ENCODE results near the gene GCHFR.

The GCHFR gene

DNA sequence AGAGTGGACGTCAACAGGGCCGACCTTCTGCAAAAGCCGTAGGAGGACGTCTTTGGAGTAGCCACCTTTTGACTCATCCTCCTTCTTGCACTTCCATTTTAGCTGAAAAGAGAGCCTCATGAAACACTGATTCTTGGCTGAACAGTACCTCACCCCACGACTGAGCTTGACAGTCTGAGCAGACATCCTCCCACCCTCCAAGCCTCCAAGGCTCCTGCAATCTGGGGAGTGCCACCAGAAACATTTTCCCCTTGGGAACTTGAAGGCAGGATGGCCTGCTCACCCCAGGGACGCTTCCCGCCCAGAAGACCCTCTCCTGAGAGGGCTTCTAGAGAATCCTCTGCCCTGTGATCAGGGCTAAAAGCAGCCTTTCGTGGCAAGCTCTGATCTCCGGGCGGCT is 11.1 kb downstream of the GCHFR start:
- FAIRE-seq = no peak

DNA sequence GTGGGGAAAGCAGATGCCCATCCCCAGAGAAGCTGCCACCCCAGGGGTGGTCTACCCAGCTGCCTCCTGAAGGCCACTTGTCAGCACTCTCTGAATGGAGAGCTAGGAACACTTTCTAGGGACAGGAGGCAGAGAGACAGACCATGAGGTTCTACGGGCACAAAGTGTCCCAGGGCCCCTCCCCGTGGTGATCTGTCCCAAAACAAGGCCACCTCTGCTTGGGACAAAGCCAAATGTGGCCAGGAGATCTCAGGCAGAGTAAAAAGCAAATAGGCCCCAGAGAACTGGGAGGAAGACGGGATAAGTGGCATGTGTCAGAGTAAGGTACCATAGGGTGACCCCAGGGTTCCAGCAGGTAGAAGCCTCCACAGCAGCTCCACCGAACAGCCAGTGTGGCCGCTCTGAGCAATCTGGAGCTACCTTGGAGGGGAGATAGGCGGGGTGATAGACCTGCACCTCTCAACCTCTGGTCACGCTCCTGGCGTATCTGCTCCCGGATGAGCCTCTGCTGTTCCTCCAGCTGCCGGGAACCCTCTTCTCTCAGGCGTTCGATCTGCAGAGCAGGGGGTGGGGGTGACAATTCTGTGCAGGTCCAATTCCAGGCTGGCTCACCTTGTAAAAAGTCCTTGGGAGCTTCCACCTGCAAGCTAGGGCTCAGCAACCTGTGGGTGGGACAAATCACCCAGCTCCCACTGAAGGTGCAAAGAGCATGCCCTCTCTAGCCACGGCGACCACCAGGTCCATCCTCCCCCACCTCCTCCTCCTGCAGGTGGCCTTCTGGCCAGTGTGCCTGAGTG is 12.1 kb downstream of the GCHFR start:
- FAIRE-seq = no peak
- no peak for DNase-seq (ENCODE audit: insufficient read length, low spot score)

More for the DNA sequence above, 11.1 kb downstream of the GCHFR start:
- DNase-seq (ENCODE audit: insufficient read length, low spot score) = no peak

DNA sequence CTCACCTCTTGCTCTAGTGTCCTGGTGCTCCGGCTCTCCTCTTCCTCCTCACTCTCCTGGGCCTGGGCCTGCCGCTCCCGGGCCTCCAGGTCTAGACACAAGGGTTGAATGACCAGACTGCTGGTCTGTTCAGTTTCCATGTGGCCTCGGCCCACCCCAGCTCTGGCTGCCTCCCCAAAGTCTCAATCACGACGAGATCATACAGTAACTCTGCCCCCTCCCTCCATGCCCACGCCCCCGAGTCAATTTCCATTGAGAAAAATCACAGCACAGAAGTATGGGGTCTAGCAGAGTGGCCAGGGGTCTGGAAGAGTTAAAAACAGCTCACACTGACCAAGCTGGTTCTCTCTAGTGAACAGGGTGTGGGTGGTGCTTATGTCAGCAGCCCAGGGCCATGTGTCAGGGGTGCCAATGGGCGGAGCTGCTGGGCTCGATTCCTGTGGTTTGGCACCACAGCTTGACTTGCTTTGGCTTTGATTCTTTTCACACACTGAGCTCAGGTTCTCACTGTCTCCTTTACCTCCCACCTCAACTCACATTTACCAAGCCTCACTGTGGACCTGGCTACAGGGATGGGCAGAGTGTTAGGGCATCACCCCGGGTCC is 12.8 kb downstream of the GCHFR start:
- no peak for FAIRE-seq
- DNase-seq (ENCODE audit: insufficient read length, low spot score) = no peak

DNA sequence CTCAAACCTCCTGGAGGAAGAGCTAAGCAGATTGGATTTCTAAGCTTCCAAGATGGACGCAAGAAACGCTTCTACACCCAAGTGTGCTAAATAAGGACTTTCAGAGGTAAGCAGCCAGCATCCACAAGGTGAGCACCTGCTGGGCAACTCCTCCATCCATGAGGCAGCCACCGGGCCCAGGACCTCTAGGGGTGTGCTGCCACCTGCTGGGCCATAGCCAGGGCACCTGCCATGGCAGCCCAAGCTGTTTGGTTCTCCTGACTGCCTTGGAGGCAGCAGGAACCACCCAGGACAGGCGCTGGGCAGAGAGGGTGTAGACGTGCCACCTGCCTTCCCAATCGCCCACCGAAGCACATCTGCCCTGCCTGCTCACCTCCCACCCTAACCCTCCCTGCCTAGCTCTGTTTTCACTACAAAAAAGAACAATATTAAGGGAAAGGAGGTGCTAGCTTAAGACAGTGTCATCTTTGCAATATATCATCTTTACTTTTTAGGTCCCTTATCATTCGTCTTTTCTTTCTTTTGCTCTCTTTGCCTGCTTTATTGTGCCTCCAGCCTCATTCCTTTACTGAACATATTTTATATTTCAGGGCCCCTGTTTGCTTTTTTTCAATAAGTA is 18.9 kb downstream of the GCHFR start:
- no peak for FAIRE-seq
- no peak for DNase-seq (ENCODE audit: insufficient read length, low spot score)

DNA sequence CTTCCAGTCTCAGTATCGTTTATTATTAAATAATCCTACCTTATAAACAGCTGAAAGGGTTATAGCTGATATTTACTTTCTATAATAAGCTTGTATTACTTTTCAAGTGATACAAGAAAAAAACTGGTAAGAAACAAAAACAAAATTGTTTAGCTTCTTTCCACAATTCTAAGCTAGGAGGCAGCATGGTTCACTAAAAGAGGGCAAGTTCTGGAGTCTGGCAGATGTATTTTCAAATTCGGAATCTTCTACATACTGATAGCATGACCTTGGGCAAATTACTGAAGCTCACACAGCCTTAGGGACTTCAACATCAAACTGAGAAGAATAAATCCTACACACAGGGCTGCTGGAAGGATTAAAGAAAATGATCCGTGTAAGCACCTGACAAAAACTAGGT is 21.3 kb downstream of the GCHFR start:
- no peak for FAIRE-seq

DNA sequence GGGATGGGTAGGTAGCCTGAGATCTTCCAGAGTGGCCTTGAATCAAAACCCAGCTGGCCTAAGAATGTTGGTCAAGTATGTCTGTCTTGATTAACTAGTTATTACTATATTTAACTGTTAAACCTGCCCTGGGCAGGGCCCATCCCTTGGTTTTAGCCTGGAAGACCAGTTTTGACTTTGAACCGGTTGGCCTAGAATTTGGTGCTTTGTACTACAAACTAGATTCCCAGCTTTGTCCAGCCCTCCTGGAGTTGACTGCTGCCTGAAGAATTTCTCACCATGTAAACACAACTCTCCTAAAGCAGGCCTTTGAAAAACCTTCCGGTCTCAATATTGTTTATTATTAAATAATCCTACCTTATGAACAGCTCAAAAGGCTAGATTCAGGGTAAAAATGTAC is 21.9 kb downstream of the GCHFR start:
- no peak for DNase-seq (ENCODE audit: insufficient read length, low spot score)
- no peak for FAIRE-seq

More for the DNA sequence above, 21.3 kb downstream of the GCHFR start:
- DNase-seq (ENCODE audit: insufficient read length, low spot score) = no peak

DNA sequence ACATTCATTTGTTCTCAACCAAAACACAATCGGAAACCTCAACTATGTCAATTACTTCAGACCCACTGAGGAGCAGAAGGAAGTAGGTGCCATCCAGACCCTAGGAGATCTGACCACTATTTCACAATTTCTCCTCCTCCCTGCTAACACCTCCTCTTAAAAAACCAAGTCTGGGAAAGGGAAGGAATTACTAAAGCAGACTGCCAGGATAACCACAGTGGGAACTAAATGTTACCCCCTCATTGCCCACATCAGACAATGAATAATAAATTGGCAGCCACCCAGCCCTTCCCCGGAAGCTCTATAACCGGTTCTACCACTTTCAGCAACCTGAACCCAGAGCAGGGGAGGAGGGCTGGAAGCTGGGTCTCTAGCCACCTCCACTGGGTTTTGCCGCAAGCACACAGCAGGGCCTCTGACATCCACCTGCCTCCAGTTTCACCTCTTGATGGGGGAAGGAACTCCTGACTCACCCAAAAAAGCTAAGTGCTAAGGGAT is 23.5 kb downstream of the GCHFR start:
- no peak for DNase-seq (ENCODE audit: insufficient read length, low spot score)
- FAIRE-seq = no peak

DNA sequence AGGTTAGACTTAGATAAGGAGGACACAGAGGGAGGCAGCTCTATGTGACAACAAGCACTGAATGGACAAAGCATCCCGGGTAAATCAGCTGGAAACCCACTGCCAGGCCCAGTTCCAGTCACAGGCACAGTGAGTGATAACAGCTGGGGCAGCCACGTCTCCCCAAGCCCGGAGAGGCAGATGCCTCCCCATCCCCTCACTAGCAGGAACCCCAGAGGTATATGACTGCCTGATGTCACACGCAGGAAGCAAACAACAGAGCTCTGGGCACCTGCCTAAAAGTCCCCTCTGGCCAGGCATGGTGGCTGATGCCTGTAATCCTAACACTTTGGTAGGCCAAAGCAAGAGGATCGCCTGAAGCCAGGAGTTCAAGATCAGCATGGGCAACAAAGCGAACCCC is 24.1 kb downstream of the GCHFR start:
- DNase-seq (ENCODE audit: insufficient read length, low spot score) (no peak), FAIRE-seq (no peak)

DNA sequence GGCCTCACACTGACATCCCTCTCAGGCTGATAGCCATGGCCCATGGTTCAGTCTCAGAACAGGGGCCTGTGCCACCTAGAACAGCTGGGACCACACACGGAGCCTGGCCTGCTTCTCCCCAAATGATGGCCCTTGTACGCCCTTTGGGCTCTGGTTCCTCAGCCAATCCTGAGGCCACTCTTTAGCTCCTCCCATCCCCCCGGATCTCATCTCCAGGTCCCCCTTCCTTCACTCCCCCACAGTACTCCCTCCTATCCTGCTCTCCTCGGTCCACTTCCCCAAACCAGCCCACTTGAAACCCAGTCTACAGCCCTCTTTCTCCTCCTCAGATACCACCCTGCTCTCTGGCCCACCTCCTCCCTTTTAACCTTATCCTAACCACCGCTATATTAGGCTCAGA is 25.3 kb downstream of the GCHFR start:
- FAIRE-seq = no peak
- DNase-seq (ENCODE audit: insufficient read length, low spot score) = no peak

DNA sequence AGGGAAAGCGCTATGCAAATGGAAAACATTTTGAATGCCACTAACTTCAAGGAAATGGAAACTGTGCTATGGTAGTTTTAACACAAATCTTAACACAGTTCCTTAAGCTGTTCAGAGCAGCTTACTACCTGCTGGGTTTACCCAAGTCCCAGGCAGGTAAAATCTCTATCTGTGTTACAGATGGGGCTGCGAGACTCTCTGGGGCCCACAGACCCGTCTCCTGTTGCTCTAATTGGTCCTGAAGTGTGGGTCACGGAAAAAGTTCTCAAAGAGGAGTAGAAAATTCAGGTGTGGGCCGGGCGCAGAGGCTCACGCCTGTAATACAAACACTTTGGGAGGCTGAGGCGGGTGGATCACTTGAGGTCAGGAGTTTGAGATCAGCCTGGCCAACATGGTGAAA is 26.1 kb downstream of the GCHFR start:
- FAIRE-seq = no peak
- no peak for DNase-seq (ENCODE audit: insufficient read length, low spot score)

DNA sequence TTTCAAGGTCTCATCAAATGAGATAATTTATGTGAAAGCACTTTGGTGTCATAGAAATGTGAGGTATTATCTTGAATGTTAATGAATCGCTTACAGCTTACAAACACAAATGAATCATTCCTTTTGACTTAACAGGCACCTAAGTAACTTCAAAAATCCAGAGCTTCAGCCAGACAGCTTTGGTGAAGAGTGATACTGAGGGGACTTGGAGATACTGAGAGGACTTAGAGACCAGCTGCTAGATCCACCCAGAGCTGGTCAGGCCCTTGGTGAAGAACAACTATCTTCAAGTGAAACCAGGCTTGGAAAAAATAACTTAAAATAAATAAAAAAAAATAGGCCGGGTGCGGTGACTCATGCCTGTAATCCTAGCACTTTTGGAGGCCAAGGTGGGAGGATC is 26.9 kb downstream of the GCHFR start:
- no peak for DNase-seq (ENCODE audit: insufficient read length, low spot score)
- FAIRE-seq = no peak

DNA sequence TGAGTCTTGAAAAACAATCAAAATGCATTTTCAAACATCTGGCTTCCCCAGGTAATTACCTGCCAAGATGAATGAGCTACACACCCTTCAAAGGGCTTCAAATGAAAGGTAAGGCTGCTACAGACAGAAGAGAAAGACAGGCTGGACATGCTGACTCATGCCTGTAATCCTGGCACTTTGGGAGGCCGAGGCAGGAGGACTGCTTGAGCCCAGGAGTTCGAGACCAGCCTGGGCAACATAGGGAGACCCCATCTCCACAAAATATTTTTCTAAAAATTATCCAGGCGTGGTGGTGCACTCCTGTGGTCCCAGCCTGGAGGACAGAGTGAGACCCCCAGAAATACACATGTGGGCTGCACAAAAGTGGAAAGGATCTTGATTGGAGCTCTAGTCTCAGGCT is 28.5 kb downstream of the GCHFR start:
- DNase-seq (ENCODE audit: insufficient read length, low spot score) (no peak), FAIRE-seq (no peak)

DNA sequence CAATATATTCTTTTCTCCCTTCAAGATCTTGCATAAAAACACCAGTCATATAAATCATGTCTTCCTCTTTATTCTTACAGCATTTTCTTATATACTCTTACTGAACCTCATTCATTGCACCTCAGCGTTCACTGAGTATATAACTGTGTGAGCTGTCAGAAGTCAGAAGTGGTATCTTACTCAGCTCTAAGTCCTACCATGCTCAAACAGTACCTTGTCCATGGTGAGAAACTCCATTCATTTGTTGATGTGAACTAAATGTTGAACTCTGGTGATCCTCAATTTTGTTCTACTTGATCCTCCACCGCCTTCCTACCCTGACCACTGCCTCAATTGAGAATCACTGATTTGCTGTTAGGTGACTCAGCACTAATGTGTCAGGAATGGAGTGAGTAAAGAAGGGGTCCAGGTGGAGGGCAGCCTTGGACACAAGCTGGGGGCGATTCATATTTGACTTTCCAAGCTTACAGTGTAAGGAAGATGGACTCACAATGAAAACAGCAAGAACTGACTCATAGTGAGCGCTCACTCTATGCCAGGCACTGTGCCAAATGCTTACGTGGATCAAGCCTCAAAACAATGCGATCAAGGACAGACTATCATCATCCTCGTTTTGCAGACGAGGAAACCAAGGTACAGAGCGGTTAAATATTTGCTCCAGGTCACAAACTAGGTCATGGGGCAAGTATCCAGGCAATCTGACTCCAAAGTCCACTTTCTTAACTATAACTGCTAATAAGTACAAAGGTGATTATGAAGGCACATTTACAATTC is 29.5 kb downstream of the GCHFR start:
- FAIRE-seq = no peak
- no peak for DNase-seq (ENCODE audit: insufficient read length, low spot score)

DNA sequence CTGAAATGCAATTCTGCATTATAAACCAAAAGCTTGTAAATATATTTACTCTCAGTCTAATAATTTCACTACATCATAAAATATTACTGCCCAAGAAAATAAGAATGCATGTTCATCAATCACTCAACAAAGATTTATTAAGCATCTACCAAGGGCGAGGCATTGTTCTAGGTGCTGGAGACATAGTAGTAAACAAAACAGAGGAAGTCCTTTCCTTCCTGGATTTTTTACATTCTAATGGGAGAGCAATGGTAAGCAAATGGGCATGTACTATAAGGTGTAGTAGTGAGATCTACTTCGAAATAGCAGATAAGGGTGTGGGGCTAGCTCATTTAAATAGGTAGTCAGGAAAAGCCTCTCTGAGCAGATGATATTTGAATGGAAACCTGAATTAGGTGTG is 32.2 kb downstream of the GCHFR start:
- DNase-seq (ENCODE audit: insufficient read length, low spot score) = no peak
- FAIRE-seq = no peak

DNA sequence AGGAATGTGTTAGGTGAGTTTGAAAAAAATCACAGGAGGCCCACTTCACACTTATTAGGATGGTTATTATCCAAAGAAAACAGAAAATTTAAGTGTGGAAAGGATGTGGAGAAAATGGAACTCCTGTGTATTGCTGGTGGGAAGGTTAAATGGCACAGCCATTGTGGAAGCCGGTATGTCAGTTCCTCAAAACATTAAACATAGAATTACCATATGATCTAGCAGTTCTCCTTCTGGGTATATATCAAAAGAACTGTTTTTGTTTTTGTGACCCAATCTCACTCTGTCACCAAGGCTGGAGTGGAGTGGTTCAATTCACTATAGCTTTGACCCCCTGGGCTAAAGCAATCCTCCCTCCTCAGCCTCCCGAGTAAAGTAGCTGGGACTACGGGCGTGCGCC is 32.6 kb downstream of the GCHFR start:
- DNase-seq (ENCODE audit: insufficient read length, low spot score) (no peak), FAIRE-seq (no peak)

DNA sequence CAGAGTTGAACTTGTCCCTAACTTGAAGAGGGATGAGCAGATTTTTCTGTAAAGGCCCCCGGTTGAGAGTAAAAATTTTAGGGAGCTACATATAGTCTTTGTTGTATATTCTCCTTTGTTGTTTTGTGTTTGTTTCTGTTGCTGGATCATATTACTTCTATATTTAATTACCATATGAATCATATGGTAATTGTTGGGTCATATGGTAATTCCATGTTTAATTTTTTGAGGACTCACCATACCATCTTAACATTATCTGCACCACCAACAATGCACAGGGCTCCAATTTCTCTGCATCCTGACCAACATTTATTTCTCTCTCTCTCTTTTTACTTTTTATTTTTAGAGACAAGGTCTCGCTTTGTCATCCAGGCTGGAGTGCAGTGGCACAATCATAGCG is 35.7 kb downstream of the GCHFR start:
- DNase-seq (ENCODE audit: insufficient read length, low spot score) = no peak
- no peak for FAIRE-seq

DNA sequence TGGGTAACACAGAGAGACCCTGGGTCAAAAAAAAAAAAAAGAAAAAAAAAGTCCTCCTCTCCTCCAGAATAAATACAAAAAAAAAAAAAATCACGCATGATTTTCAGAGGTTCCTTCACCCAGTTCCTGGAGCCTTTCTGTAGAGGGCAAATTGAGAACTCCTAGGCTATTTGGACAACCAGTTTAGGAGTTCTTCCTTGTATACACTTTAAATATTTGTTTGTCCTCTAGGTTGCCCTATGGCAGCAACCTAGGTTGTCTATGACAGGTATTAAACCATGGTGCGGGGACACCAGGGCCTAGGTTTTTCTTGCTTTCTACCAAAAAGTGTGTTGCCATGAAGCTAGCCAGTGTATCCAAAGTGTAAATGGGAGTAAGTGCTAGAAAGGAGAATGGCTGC is 39.2 kb downstream of the GCHFR start:
- FAIRE-seq = no peak
- DNase-seq (ENCODE audit: insufficient read length, low spot score) = no peak

DNA sequence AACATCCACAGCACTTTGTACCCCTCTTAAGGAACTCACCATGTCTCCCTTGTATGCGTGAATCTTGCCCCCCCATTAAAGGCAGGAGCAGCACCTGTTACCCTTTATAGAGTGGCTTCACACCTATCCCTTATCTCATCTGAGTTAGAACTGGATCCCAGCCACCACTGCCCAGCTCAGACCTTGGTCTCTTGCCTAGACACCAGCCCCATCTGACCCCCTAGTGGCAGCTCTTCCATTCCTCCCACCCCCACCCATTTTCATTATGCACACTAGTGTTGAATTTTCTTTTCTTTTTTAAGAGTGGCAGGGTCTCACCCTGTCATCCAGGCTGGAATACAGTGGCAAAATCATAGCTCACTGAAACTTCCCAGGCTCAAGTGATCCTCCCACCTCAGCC is 39.8 kb downstream of the GCHFR start:
- no peak for FAIRE-seq

DNA sequence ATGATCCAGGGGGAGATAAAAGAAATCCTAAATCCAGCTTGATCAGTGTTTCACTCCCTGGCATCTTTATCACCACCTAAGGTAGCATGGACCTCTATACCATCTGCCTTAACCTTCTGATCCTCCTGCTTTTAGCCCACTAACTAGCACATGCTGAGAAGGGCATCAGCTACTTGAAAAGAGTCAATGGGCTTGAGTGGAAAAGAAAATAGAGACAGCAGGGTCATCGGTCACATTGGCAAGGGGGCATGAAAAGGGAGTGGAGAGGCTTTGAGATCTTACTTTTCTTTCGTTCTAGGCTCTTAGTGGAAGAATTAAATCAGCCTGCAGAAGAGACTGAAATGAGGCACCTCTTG is 42.8 kb downstream of the GCHFR start:
- FAIRE-seq (no peak), DNase-seq (ENCODE audit: insufficient read length, low spot score) (no peak)

More for the DNA sequence above, 39.8 kb downstream of the GCHFR start:
- DNase-seq (ENCODE audit: insufficient read length, low spot score) = no peak

DNA sequence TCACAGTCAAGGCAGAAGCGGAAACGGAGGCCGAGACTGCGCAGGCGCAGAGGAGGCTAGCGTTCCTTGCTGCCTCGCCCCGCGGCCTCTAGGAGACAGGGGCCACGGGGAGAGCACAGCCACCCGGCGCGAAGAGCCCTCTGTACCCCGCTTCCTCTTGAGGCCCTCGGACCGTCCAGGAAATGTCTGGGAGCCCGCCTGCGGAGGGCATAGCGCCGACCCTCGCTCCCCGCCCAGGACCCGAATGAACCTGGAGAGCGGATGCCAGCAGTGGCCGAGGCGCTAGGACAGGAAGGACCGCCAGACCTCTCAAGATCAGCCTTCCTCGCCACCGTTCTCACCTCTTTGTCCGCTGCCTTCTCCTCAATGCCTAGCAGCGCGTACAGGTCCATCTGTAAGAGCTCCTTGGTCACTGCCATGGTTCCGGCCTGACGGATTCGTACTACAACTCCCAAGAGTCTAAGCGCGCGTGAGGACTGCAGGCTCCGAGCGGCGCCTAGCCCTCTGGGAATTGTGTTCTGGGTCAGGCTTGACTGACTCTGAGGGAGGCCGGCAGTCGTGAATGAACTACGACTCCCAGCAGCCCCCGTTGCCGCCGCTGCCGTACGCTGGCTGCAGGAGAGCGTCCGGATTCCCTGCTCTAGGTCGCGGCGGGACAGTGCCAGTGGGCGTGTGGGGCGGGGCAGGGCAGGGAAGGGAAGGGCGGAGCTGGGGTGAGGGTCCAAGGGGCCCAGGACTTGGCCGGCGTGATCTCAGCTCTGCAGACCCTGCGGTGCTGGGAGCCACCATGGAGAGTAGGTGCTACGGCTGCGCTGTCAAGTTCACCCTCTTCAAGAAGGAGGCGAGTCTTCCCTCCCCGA is 43.4 kb downstream of the GCHFR start, which contains the start of the genes DNAJC17 and ZFYVE19:
TSS of gene DNAJC17 (minus strand) at position 446 of the 860 bp plus-strand sequence. CDS start at position 419, 27 bp downstream.
TSS of gene ZFYVE19 (plus strand) at position 62 of the 860 bp plus-strand sequence. CDS start at position 563, 501 bp downstream.
- DNase-seq (ENCODE audit: insufficient read length, low spot score) = peak; percentile 88
- peak; percentile 96 for FAIRE-seq
